ENCODE measurements around the gene ZNF630.
"Not testable (repeated sequence)": the region's sequence is repeated elsewhere in the genome, so short reads cannot be mapped to it uniquely, and the experiment has no call there.

Gene ZNF630

GRCh38 chrX:48030237-48030636, 41.2 kb downstream of the ZNF630 start:
- no peak for DNase-seq

- DNase-seq = no peak
These were observed 43.3 kb downstream of the ZNF630 start for GRCh38 chrX:48028091-48028490.

DNA sequence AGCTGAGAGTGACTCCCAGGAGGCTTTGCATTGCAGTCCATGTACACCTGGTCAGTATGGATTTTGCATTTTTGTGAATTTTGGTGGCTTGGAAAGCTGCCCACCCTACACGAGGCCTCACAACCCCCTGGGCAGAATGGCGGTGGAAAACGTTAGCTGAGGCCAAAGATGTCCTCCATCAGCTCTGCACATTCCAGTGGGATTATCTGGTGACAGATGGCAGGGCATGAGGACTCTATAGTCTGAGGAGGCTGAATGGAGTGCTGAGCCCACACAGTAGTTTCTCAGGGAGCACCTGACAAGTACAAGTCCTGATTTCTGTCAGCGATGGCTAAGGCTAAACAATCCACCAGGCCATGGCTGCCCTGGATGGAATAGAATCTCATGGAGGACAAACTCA, 43.9 kb downstream of the ZNF630 start:
- DNase-seq = not testable (repeated sequence)

- peak in 38 of 56 donors; percentile 0 to 51 (median 8) for DNase-seq
These were observed 45.9 kb downstream of the ZNF630 start for GRCh38 chrX:48025561-48025960.

GRCh38 chrX:48022738-48023137, 48.7 kb downstream of the ZNF630 start:
- DNase-seq = no peak

DNA sequence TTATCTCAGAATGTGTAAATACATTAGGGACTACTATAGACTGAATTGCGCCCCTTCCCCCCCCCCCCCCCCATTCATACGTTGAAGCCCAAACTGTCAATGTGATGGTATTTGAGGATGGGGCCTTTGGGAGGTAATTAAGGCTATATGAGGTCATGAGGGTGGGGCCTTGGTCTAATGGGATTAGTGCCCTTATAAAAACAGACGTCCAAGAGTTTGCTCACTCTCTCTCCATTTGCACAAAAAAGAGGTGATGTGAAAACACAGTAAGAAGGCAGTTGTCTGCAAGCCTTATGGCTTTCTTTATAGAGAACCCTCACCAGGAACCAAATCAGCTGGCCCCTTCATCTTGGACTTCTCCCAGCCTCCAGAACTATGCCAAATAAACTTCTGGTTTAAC, 49.3 kb downstream of the ZNF630 start:
- no peak for DNase-seq

GRCh38 chrX:48021026-48021900, 50.2 kb downstream of the ZNF630 start:
- peak in 51 of 56 donors; percentile 14 to 88 (median 67) for DNase-seq

DNA sequence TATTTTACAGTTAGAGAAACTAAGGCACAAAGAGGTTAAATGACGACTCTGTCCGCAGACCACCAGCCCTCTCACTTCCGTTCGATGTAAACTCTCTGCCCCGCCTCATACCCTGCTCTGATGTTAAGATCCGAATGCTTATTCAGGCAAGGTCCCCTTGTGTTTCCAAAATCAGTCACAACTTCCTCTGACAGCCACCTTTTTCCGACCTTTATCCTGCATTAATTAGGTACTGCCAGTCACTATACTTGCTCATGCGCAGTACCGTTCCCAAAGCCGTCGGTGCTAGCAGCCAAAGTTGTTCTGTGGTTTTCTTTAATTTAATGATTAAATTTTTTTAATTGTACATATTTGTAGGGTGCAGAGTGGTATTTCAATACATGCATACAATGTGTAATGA, 51.0 kb downstream of the ZNF630 start:
- peak in 1 of 56 donors; percentile 1 for DNase-seq

- DNase-seq = not testable (repeated sequence)
These were observed 51.5 kb downstream of the ZNF630 start for GRCh38 chrX:48019892-48020291.

DNA sequence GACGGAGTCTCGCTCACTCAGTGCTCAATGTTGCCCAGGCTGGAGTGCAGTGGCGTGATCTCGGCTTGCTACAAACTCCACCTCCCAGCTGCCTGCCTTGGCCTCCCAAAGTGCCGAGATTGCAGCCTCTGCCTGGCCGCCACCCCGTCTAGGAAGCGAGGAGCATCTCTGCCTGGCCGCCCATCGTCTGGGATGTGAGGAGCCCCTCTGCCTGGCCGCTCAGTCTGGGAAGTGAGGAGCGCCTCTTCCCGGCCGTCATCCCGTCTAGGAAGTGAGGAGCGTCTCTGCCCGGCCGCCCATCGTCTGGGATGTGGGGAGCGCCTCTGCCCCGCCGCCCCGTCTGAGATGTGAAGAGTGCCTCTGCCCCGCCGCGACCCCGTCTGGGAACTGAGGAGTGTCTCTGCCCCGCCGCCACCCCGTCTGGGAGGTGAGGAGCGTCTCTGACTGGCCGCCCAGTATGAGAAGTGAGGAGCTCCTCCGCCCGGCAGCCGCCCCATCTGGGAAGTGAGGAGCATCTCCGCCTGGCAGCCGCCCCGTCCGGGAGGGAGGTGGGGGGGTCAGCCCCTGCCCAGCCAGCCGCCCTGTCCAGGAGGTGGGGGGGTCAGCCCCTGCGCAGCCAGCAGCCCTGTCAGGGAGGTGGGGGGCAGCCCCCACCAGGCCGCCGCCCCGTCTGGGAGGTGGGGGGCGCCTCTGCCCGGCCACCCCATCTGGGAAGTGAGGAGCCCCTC, 54.7 kb downstream of the ZNF630 start:
- not testable (repeated sequence) for DNase-seq

GRCh38 chrX:48009445-48009960, 61.9 kb downstream of the ZNF630 start:
- not testable (repeated sequence) for DNase-seq
